ENCODE data around the gene TPM4.
A peak's percentile ranks its signal among the peaks of the same experiment; 100 is the strongest.
"Not testable (repeated sequence)": the region's sequence is repeated elsewhere in the genome, so short reads cannot be mapped to it uniquely, and the experiment has no call there.

Gene TPM4

DNA sequence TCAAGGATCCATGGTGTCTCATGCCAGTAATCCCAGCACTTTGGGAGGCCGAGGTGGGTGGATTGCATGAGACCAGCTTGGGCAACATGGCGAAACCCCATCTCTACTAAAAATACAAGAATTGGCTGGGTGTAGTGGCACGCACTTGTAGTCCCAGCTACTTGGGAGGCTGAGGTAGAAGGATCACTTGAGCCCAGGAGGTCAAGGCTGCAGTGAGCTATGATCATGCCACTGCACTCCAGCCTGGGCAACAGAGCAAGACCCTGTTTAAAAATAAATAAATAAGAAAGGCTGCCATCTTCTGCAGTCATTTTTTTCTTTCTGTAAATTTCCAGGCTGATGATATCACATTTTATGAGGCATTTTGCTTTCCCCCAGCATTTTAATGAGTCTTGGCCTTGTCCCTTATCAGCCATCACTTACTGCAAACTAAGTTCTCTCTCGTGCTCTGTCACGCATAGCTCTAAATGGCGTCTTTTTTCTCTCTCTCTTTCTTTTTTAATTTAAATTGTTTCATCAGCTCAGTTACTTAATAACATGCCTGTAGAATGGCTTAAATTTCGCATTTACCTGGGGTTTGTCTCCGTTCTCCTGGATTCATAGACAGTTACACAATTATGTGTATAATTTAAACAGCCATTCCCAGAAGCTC, 23.1 kb downstream of the TPM4 start:
- DNase-seq = not testable (repeated sequence)

GRCh38 chr19:16100524-16100923, 24.2 kb downstream of the TPM4 start:
- DNase-seq = no peak

DNA sequence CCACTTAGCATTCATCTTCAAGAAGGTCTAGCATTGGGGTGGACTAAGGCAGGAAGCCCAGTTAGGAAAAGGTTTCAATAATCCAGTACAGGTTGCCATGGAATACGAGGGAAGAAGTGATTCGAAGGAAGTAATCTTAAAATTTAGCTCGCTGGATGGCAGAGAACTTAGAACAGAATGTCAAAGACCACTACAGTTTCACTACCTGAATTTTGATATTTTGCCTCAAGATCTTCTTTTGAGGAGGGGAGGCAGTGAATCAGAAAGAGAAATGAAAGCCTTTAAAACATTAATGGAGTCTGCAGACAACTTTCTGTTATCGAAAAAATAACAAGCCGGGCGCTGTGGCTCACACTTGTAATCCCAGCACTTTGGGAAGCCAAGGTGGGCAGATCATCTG, 28.4 kb downstream of the TPM4 start:
- no peak for DNase-seq

GRCh38 chr19:16106121-16106520, 29.8 kb downstream of the TPM4 start:
- DNase-seq = no peak

GRCh38 chr19:16111160-16111908, 35.0 kb downstream of the TPM4 start, which contains the start of gene RAB8A:
RAB8A (plus strand) TSS chr19:16111889; CDS start chr19:16111902, 13 bp downstream.
- DNase-seq = peak; percentile 99

GRCh38 chr19:16111909-16112752, 35.8 kb downstream of the TPM4 start:
- DNase-seq = no peak

DNA sequence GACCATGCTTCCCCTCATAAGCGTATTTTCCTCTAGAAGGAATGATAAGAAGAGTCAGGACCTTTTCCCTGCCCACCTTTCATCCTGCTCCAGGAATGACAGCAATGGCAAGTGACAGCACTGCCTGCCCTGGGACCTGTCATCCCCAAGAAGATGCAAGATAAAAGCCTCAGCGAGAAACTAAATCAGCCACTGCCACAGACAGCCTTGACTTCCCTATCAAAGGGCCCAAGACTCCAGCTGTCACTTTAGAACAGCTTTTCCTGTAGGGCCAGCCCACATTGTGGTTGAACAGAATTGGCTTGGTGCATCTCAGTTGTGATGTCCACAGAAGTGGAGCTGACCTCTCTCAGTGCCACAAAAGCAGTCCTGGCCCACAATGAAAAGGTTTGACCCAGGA, 36.5 kb downstream of the TPM4 start:
- no peak for DNase-seq

DNA sequence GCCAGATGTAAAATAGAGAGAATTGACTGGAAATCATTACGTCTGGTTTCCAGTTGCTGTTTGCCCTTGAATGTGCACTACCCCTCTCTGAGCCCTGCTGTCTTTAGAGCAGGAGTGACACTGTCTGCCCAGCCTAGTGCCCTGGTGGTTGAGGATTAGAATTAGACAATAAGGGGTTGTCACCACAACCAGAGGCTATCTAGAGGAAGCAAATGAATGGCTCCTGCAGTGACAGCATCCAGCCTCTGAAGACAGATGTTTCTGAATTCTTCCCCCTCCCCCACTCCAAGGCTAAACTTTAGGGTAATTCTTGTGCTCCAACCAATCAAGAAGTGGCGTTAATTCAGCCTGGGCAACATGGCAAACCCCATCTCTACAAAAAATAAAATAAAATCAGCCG, 37.4 kb downstream of the TPM4 start:
- no peak for DNase-seq

DNA sequence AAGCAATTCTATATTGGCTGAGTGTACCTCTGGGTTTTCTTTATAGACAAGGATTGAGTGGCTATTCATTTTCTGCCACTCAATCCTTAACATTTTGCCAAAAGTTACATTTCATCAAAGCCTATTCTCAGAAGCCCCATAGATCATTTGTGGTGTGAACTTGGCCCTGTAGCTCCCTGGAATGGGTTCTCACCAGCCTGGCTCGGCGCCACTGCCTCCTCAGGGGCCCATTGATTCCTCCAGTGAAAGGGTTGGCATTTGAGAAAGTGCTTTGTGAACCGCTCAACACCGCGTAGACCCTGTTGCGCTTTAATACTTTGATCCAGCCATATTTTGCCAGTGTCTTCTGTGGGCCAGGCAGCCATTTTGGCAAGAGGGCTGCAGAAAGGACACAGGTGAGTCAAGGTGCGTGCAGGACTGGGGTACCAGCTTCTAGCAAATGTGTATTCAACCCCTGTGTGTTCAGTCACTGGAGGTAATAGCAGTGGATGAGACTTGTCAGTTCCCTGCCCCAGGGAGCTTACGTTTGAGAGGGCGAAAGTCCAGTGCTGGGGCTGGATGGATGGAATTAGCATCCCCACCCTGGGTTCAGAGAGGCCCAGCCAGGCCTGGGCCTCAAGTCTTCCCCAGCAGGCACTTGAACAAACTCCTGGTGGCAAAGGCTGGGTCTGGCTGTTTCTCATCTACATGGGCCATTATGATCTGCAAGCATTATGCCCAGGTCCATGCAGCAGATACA, 39.2 kb downstream of the TPM4 start:
- no peak for DNase-seq

DNA sequence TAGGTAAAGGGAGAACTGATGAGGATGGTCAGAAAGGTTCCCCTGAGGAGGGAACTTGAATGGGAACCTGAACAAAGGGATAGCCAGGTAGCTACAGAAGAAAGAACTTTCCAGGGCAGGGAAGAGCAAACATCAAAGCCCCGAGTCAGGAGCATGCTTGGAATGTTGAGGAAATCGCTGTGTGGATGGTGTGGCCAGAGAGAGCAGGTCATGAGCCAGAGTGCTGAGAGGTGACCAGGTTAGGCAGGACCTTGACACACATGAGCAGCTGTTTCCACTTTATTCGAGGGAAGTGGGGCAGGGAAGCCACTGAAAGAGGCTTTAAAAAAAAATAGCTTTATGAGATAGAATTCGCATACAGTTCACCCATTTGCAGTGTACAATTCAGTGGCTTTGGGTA, 39.8 kb downstream of the TPM4 start:
- DNase-seq = no peak

DNA sequence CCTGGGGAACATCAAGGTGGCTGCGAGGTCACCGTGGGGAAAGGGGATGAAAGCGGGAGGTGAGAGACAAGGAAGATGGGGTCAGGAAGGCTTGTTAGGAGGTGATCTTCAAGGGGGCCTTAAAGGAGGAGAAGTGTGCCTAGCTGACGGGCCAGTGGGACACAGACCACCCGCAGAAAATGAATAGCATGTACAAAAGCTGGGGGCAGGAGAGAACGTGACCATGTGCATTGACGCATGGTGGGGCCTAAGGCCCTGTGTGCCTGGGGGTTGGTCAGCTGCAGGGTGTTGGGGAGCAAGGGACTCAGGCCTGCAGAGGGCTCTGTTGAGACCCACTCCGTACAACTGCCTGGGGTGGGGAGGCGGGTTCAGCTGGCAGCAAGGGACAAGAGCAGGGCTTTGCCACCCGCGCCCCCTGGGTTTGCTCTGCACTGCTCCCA, 41.3 kb downstream of the TPM4 start:
- no peak for DNase-seq

- DNase-seq = no peak
Measured at GRCh38 chr19:16118489-16119033, 42.3 kb downstream of the TPM4 start.

- peak; percentile 60 for DNase-seq
Measured at GRCh38 chr19:16119075-16119857, 43.0 kb downstream of the TPM4 start.

DNA sequence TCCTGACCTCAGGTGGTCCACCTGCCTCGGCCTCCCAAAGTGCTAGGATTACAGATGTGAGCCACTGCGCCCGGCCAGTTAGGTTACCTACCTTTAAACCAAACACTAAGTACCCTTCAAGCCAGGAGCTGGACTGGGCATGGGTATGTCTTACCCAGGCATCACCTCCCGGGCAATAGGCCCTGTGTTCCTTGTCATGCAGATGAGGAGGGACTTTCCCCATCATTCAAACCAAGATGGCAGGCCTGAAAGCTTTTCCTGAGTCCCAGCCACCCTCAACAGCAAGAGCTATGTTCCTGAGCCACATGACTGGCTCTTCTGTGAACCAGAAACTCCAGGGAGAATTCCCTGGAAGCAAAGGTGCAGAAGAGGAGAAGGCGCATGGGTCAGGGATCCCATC, 44.8 kb downstream of the TPM4 start:
- no peak for DNase-seq

DNA sequence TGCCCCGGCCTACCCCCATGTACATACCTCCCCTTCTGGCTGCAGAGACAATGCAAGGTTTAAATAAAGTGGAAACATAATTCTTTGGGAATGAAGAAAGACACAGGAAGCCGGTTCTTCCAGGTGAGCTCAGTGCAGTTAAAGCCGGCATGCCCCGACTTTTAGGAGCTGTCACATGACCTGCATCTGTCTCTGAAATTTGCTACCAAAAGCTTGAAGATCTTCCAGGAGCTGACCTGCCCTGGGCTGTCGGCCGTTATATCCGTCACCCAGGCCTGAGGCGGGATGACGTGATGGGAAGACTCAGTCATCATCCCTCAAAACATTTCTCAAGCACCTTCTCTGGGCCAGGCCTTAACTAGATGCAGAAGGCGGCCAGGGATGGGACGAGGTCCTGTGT, 45.7 kb downstream of the TPM4 start:
- no peak for DNase-seq

DNA sequence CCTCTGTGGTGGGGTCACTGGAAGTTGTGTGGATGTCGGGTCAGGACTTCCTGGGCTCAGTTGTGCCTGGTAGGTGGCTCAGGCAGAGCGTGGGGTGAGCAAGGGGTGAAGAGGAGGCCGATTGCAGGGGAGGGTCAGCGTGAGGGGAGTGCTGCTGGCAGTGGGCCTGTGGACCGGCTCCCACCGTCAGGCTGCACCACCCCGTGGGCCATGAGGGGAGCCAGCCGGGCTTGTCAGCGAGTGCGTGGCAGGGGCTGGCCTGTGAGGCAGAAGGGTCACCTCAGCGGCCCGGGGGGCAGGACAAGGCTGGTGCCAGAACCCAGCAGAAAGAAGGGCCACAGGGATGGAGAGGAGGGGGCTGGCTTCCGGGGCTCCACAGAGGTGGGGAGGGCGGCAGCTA, 48.7 kb downstream of the TPM4 start:
- DNase-seq = no peak

DNA sequence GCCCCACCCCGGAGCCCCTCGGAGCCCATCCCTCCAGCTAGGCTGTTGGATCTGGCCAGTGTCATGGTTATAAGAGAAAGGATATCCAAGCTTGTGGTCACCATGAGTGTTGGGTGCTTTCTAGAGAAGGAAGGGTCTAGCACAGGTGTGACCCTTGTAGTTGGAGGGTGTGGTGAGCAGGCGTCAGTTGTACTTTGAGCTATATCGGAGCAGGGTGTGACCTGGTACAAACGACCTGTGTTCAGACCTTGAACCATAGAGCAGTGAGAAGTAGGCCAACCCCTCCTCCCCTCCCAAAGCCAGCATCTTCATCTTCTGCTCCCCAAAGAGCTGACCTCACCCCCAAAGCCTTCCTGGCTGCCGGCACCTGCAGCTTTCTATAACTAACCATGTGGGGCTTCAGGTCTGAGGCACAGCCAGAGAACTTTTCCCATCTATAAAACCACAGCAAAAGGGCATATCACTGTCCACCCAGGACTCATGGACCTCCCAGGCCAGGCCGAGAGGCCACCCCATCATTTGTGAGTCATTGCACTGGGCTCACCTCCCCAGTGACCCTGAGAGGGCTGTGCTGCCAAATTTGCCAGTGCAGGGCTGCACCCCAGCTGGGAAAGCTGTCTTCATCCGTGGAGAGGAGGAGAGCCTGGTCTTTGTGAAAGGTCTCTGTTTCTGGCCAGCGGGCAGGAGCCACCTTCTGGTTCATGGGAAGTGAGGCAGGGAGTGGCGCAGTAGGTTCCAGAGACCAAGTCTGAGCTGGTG, 49.6 kb downstream of the TPM4 start:
- DNase-seq = no peak

GRCh38 chr19:16127080-16127479, 50.8 kb downstream of the TPM4 start:
- no peak for DNase-seq

DNA sequence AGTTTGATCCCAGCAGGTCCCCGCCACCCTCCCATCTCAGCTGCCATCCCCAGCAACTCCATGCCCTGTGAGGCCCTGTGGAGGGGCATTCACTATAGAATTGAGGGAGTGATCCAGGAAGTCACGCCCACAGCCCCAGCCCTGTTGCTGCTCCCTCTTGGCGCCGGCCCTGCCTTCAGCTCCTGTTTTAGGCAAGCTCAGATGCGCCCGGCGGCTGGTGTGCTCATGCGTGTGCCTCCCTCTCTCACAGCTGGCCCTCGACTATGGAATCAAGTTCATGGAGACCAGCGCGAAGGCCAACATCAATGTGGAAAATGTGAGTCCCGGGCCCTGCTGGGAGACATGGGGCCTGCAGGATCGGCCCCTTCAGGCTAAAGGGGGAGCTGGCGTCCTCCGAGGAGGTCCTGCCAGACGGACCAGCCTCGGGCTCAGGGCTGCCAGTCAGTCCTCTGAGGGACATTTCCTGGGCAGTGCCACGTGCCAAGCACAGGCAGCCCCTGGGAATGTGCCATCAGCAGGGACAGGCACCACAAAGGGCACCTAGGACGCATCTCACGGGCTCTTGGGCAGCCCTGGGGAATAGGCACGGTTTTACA, 51.6 kb downstream of the TPM4 start:
- DNase-seq = no peak

DNA sequence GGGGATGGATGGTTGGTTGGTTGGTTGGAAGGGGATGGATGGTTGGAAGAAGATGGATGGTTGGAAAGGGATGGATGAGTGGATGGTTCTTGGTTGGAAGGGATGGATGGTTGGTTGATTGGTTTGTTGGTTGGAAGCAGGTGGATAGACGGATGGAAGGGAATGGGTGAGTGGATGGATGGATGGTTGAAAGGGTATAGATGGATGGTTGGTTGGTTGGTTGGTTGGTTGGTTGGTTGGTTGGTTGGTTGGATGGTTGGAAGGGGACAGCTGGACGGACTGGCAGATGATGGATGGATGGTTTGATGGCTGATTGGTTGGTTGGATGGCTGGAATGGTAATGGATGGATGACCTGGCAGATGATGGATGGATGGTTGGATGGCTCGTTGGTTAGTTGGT, 55.4 kb downstream of the TPM4 start:
- no peak for DNase-seq

Measured in central memory CD4-positive, alpha-beta T cell (primary cell).